D721Med (cell line): Measurements from ENCODE around the gene ATRNL1.

Source experiments
- DNase-seq: peaks from one replicate; pipeline ENCODE4 v3.0.0; 2011; ENCODE audit warnings: low spot score; ENCODE audit not compliant: insufficient read length
- FAIRE-seq: peaks from 2 replicates; lab custom pipeline; 2011; peaks lifted over from hg19 to GRCh38; lab: Jason Lieb, UNC
- CTCF ChIP-seq: IDR thresholded peaks from 2 replicates; pipeline ENCODE4 v1.5.1; 2012; ENCODE audit warnings: mild to moderate bottlenecking, control low read depth; ENCODE audit not compliant: insufficient read depth; ENCODE audit errors: missing control alignments

Gene ATRNL1

GRCh38 chr10:115957012-115957399 is 863.8 kb downstream of the ATRNL1 start:
- FAIRE-seq (no peak), DNase-seq (no peak)
- no peak for TF ChIP-seq CTCF

- TF ChIP-seq CTCF: no peak
- DNase-seq (no peak), FAIRE-seq (no peak)
Measured at GRCh38 chr10:115957786-115958442, 864.7 kb downstream of the ATRNL1 start.

GRCh38 chr10:115963848-115964247 is 870.7 kb downstream of the ATRNL1 start:
- TF ChIP-seq CTCF: peak; percentile 15
- no peak for FAIRE-seq
- DNase-seq: no peak

GRCh38 chr10:115964827-115965226 is 871.7 kb downstream of the ATRNL1 start:
- FAIRE-seq (no peak), DNase-seq (no peak)
- TF ChIP-seq CTCF: no peak

GRCh38 chr10:115965376-115965775 is 872.2 kb downstream of the ATRNL1 start:
- no peak for TF ChIP-seq CTCF
- no peak for DNase-seq
- no peak for FAIRE-seq

GRCh38 chr10:115968236-115968635 is 875.1 kb downstream of the ATRNL1 start:
- FAIRE-seq: no peak
- no peak for TF ChIP-seq CTCF
- no peak for DNase-seq

- TF ChIP-seq CTCF: no peak
- no peak for FAIRE-seq
- no peak for DNase-seq
Measured at GRCh38 chr10:115969591-115969990, 876.4 kb downstream of the ATRNL1 start.
